Astrocyte (in vitro differentiated cells and primary cell): ENCODE data around the gene CA14.

Experiments
- CTCF ChIP-seq: IDR thresholded peaks from 2 replicates; pipeline ENCODE4 v1.5.1; 2011; ENCODE audit warnings: low read depth, mild to moderate bottlenecking, inconsistent platforms, low read length, moderate library complexity; ENCODE audit not compliant: insufficient read depth
- EZH2 ChIP-seq: IDR thresholded peaks from 2 replicates; pipeline ENCODE4 v1.6.1; 2012; ENCODE audit warnings: mild to moderate bottlenecking, low read length, inconsistent platforms; ENCODE audit not compliant: insufficient read depth

- TF ChIP-seq EZH2, result no peak
- TF ChIP-seq CTCF, result no peak
Observed at GRCh38 chr1:150268705-150269403, 11.3 kb downstream of the CA14 start, which contains the start of gene APH1A.
